Kidney glomerular epithelial cell (primary cell): ENCODE data around the gene OCA2.

Experiments
- DNase-seq: peaks from one replicate; lab custom pipeline; 2025; lab: John Stamatoyannopoulos, UW

OCA2 gene

GRCh38 chr15:27815035-27815434, 284.1 kb downstream of the OCA2 start:
- no peak for DNase-seq

- no peak for DNase-seq
Observed at GRCh38 chr15:27813139-27813538, 286.0 kb downstream of the OCA2 start.

GRCh38 chr15:27808182-27808581, 290.9 kb downstream of the OCA2 start:
- no peak for DNase-seq

GRCh38 chr15:27807335-27807734, 291.8 kb downstream of the OCA2 start:
- no peak for DNase-seq

- DNase-seq = no peak
Observed at GRCh38 chr15:27806396-27806795, 292.7 kb downstream of the OCA2 start.

GRCh38 chr15:27805261-27806220, 293.6 kb downstream of the OCA2 start:
- no peak for DNase-seq

GRCh38 chr15:27804569-27805260, 294.4 kb downstream of the OCA2 start:
- DNase-seq = no peak

GRCh38 chr15:27798807-27799206, 300.3 kb downstream of the OCA2 start:
- no peak for DNase-seq

GRCh38 chr15:27797765-27798164, 301.4 kb downstream of the OCA2 start:
- no peak for DNase-seq

- DNase-seq = no peak
Observed at GRCh38 chr15:27796405-27797320, 302.5 kb downstream of the OCA2 start.

- no peak for DNase-seq
Observed at GRCh38 chr15:27792756-27793264, 306.3 kb downstream of the OCA2 start.

- no peak for DNase-seq
Observed at GRCh38 chr15:27790270-27790669, 308.8 kb downstream of the OCA2 start.

- DNase-seq = no peak
Observed at GRCh38 chr15:27787931-27788330, 311.2 kb downstream of the OCA2 start.

- DNase-seq = no peak
Observed at GRCh38 chr15:27784107-27784506, 315.0 kb downstream of the OCA2 start.

GRCh38 chr15:27783678-27784077, 315.4 kb downstream of the OCA2 start:
- no peak for DNase-seq

- no peak for DNase-seq
Observed at GRCh38 chr15:27782125-27782524, 317.0 kb downstream of the OCA2 start.

- no peak for DNase-seq
Observed at GRCh38 chr15:27776501-27776900, 322.6 kb downstream of the OCA2 start.

- no peak for DNase-seq
Observed at GRCh38 chr15:27774638-27775037, 324.5 kb downstream of the OCA2 start.

- no peak for DNase-seq
Observed at GRCh38 chr15:27774191-27774590, 324.9 kb downstream of the OCA2 start.

GRCh38 chr15:27771892-27772291, 327.2 kb downstream of the OCA2 start:
- no peak for DNase-seq

- DNase-seq = no peak
Observed at GRCh38 chr15:27770769-27771554, 328.2 kb downstream of the OCA2 start.
